Muscle layer of colon (tissue), 2 donors: Measurements from ENCODE around the gene SELENOV.
"Not testable (repeated sequence)": the region's sequence is repeated elsewhere in the genome, so short reads cannot be mapped to it uniquely, and the experiment has no call there.

ENCODE experiments used
- H3K27ac ChIP-seq: one replicate; pipeline ENCODE4 v1.7.0; 2013; ENCODE audit warnings: low read depth, mild to moderate bottlenecking, low read length, moderate library complexity
- H3K27me3 ChIP-seq, 2 donors: one replicate each; pipeline ENCODE4 v1.7.0; 2013; ENCODE audit warnings: low read length in 2 of 2, mild to moderate bottlenecking in 2 of 2; ENCODE audit not compliant: insufficient read depth in 2 of 2, control insufficient read depth in 1 of 2
- H3K36me3 ChIP-seq: one replicate; pipeline ENCODE4 v1.7.0; 2013; ENCODE audit warnings: mild to moderate bottlenecking, low read length; ENCODE audit not compliant: insufficient read depth
- H3K4me1 ChIP-seq: one replicate; pipeline ENCODE4 v1.7.0; 2013; ENCODE audit warnings: mild to moderate bottlenecking, low read length; ENCODE audit not compliant: insufficient read depth
- H3K4me3 ChIP-seq, 2 donors: one replicate each; pipeline ENCODE4 v1.7.0; 2013; ENCODE audit warnings: low read length in 2 of 2, low read depth in 1 of 2, mild to moderate bottlenecking in 1 of 2, moderate library complexity in 1 of 2
- H3K9ac ChIP-seq: one replicate; pipeline ENCODE4 v1.7.0; 2013; ENCODE audit warnings: low read length
- H3K9me3 ChIP-seq: one replicate; pipeline ENCODE4 v1.7.0; 2013; ENCODE audit warnings: mild to moderate bottlenecking, low read length
- donor health status: abdominal sarcoma.
- donor health status: Adenocarcinoma of cecum.

SELENOV gene

GRCh38 chr19:39475748-39476147 lies 39.2 kb upstream of the SELENOV start:
- Histone ChIP-seq H3K9me3 (no peaks in the 10 kb centered on the region), H3K4me3 (no peak overlapping the region), H3K36me3 (peaks cover 54% of the 10 kb centered on the region), H3K27me3 (no peaks in the 10 kb centered on the region), H3K27ac (no peak overlapping the region), H3K9ac (no peak overlapping the region), H3K4me1 (no peaks in the 10 kb centered on the region)

GRCh38 chr19:39479319-39479801 lies 35.6 kb upstream of the SELENOV start:
- H3K9me3 ChIP-seq, H3K4me3 ChIP-seq, H3K4me1 ChIP-seq, H3K27me3 ChIP-seq, H3K27ac ChIP-seq, H3K9ac ChIP-seq: not testable (repeated sequence)
- peaks cover 29% of the 10 kb centered on the region for H3K36me3 ChIP-seq

GRCh38 chr19:39479916-39480315 lies 35.0 kb upstream of the SELENOV start:
- Histone ChIP-seq H3K36me3 (peaks cover 23% of the 10 kb centered on the region), H3K9ac (no peak overlapping the region), H3K4me3 (peak overlapping the region in 1 of 2 donors; percentile 99)

DNA sequence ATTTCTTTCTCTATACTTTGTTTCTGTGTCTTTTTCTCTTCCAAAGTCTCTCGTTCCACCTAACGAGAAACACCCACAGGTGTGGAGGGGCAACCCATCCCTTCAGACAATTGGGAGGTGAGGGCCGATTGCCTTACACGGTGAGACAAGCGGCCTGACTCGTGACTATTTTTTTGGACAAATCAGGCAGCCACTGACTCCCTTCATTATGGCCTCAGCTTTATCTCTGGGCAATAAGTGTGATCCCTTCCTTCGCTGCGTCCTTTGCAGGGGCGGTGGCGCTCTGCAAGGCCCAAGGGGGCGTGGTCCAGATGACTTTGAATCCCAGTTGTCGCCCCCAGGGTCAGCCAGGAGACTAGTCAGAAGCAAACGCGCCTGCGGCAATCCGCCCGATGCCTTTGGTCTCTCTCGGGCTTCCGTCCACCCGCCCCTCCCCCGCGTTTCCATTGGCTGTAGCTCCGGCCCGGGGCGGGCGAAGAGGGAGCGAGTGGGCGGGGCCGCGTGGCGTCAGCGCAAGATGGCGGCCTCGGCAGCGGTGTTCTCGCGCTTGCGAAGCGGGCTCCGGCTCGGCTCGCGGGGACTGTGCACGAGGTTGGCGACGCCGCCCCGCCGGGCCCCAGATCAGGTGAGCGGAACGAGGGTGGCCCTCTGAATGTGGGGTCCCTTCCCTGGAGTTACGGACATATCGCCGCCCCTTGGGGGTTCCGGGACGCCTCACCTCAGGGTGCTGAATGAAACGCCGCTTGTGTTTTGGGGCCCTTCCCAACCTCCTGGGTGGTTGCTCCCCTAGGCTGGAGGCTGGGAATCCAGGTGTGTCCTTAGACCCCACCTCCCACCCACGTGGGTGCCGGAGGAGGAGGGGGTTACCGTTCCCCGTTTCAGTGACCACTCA lies 34.4 kb upstream of the SELENOV start, which contains the start of gene TIMM50:
TIMM50 (plus strand) TSS at position 502 of the 892 bp plus-strand sequence; CDS start at position 518, 16 bp downstream.
- H3K9ac ChIP-seq = peak within 1 kb of the TSS; percentile 93
- H3K36me3 ChIP-seq = peaks cover 18% of the 10 kb centered on the region
- peaks cover 9% of the 10 kb centered on the region for H3K4me1 ChIP-seq
- no peaks in the 10 kb centered on the region for H3K9me3 ChIP-seq
- H3K4me3 ChIP-seq = peak within 1 kb of the TSS; percentile 80 to 99
- H3K27me3 ChIP-seq = no peaks in the 10 kb centered on the region
- H3K27ac ChIP-seq = peak within 1 kb of the TSS; percentile 82

More at GRCh38 chr19:39479916-39480315, 35.0 kb upstream of the SELENOV start:
- no peaks in the 10 kb centered on the region for H3K9me3 ChIP-seq
- no peaks in the 10 kb centered on the region for H3K27me3 ChIP-seq
- H3K27ac ChIP-seq = peak overlapping the region; percentile 81
- H3K4me1 ChIP-seq = peaks cover 9% of the 10 kb centered on the region

DNA sequence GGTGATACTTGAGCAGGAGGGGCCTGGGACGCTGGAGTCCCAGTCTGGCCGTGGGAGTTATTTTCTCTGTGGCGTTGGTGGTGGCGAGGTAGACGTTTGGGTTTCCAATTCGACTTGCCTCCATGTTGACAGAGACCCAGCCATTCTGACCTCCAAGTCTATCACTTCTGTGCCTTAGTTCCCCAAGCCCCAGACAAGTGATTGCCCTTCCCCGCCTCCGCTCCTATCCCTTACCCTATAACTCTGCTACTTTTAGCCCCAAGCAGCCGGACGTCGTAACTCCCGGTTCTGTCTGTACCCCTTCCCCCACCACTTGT lies 33.8 kb upstream of the SELENOV start:
- Histone ChIP-seq H3K4me3 (peak overlapping the region; percentile 80 to 99), H3K36me3 (peaks cover 18% of the 10 kb centered on the region)

DNA sequence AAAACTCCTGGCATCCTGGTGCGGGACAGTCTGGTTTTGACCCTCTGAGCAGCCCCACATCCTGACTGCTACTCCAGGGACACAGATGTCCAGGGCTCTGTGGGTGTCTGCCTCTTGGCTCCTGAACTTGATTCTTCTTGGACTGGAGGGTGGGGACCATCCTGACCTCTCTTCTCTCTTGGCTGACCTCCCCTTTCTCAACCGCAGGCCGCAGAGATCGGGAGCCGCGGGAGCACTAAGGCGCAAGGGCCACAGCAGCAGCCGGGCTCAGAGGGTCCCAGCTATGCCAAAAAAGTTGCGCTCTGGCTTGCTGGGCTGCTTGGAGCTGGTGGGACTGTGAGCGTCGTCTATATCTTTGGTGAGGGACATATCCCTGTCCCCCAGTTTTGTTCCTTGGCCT lies 33.3 kb upstream of the SELENOV start:
- no peaks in the 10 kb centered on the region for H3K27me3 ChIP-seq
- H3K4me3 ChIP-seq = peak overlapping the region; percentile 80 to 99
- H3K9ac ChIP-seq = peak overlapping the region; percentile 93
- peaks cover 20% of the 10 kb centered on the region for H3K36me3 ChIP-seq
- peaks cover 9% of the 10 kb centered on the region for H3K4me1 ChIP-seq
- H3K27ac ChIP-seq = no peak overlapping the region
- no peaks in the 10 kb centered on the region for H3K9me3 ChIP-seq

More for the DNA sequence above, 33.8 kb upstream of the SELENOV start:
- peak overlapping the region; percentile 93 for H3K9ac ChIP-seq
- no peaks in the 10 kb centered on the region for H3K9me3 ChIP-seq
- peaks cover 9% of the 10 kb centered on the region for H3K4me1 ChIP-seq
- no peaks in the 10 kb centered on the region for H3K27me3 ChIP-seq
- H3K27ac ChIP-seq = no peak overlapping the region

DNA sequence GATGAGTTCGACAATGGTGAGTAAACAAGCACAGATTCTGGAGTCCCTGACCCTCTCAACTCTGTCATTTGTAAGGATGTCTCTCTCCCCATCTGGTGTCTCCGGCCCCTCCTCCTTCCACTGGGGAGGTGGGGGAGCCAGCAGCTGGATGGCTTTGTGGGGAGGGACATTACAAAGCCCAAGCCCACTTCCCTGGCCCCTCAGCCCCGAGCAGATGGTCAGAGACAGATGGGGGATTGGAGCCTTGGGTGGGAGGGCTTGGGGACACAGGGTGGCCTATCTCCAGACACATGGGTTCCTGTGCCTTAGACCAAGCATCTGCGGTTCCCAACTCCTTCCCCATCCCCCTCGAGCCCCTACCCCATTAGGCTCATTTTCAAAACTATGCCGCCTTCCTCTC lies 31.8 kb upstream of the SELENOV start:
- Histone ChIP-seq H3K4me3 (no peak overlapping the region), H3K4me1 (peaks cover 9% of the 10 kb centered on the region), H3K27ac (no peak overlapping the region), H3K9ac (no peak overlapping the region), H3K9me3 (no peaks in the 10 kb centered on the region), H3K27me3 (no peaks in the 10 kb centered on the region), H3K36me3 (peaks cover 28% of the 10 kb centered on the region)

- H3K4me1 ChIP-seq = no peaks in the 10 kb centered on the region
- H3K4me3 ChIP-seq = no peak overlapping the region
- peaks cover 44% of the 10 kb centered on the region for H3K36me3 ChIP-seq
- no peak overlapping the region for H3K27ac ChIP-seq
- H3K27me3 ChIP-seq = no peaks in the 10 kb centered on the region
- no peaks in the 10 kb centered on the region for H3K9me3 ChIP-seq
- no peak overlapping the region for H3K9ac ChIP-seq
These were observed 25.2 kb upstream of the SELENOV start for GRCh38 chr19:39489756-39490155.

- Histone ChIP-seq H3K9ac (no peak overlapping the region), H3K27me3 (peaks cover 0 to 4% of the 10 kb centered on the region in 2 donors), H3K27ac (no peak overlapping the region), H3K4me3 (no peak overlapping the region), H3K9me3 (no peaks in the 10 kb centered on the region), H3K4me1 (no peaks in the 10 kb centered on the region), H3K36me3 (peaks cover 31% of the 10 kb centered on the region)
These were observed 22.7 kb upstream of the SELENOV start for GRCh38 chr19:39492225-39492624.

DNA sequence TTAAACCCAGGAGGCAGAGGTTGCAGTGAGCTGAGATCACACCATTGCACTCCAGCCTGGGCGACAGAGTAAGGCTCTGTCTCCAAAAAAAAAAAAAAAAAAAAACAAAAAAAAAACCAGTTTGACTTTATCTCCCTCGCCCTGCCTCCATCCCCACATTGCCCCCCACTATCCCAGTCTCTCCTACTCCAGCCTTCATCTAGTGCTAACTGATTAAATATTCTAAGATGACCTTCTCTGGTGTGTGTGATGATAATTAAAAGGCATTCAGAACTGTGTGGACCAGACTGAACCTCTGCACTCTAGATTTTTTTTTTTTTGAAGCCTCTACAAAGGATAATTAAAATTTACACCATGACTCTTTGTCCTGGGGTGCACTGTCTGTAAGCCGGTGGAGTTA lies 22.2 kb upstream of the SELENOV start:
- Histone ChIP-seq H3K4me1 (no peaks in the 10 kb centered on the region), H3K27ac (no peak overlapping the region), H3K4me3 (no peak overlapping the region), H3K27me3 (peaks cover 4 to 9% of the 10 kb centered on the region in 2 donors), H3K9ac (no peak overlapping the region), H3K9me3 (no peaks in the 10 kb centered on the region), H3K36me3 (peaks cover 29% of the 10 kb centered on the region)

- H3K9me3 ChIP-seq = no peaks in the 10 kb centered on the region
These were observed 20.3 kb upstream of the SELENOV start for GRCh38 chr19:39494661-39495060.

More at GRCh38 chr19:39494661-39495060, 20.3 kb upstream of the SELENOV start:
- H3K9ac ChIP-seq = no peak overlapping the region
- peaks cover 12 to 24% of the 10 kb centered on the region in 2 donors for H3K27me3 ChIP-seq
- H3K27ac ChIP-seq = no peak overlapping the region
- H3K4me1 ChIP-seq = peaks cover 6% of the 10 kb centered on the region
- no peak overlapping the region for H3K4me3 ChIP-seq
- H3K36me3 ChIP-seq = peaks cover 11% of the 10 kb centered on the region
